NCI-H2029 treated with DMSO at 0.1 percent for 48 hours (cell line): ENCODE results near the gene SRRM3.
"Not testable (repeated sequence)": the region's sequence is repeated elsewhere in the genome, so short reads cannot be mapped to it uniquely, and the experiment has no call there.

Source experiments
- DNase-seq: peaks from one replicate; lab custom pipeline; 2025; lab: John Stamatoyannopoulos, UW

Gene SRRM3

GRCh38 chr7:76231071-76231470 lies 29.4 kb downstream of the SRRM3 start:
- DNase-seq: no peak

GRCh38 chr7:76231583-76231982 lies 29.9 kb downstream of the SRRM3 start:
- DNase-seq: no peak

DNA sequence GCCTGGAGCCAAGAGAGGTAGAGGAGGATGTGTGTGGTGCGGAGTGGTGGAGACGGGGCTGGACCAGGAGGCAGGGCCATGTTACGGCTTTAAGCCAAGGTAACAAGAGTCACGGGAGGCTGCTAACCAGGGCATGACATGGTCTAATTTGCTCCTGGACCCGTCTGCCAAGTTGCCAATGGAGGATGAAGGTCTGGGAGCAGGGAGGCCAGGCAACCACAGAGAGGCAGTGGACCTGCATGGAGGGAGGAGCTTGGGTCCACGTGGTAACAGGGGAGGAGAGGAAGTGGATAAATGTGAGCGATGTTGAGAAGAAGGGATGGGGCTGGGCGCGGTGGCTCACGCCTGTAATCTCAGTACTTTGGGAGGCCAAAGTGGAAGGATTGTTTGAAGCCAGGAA lies 31.0 kb downstream of the SRRM3 start:
- no peak for DNase-seq

DNA sequence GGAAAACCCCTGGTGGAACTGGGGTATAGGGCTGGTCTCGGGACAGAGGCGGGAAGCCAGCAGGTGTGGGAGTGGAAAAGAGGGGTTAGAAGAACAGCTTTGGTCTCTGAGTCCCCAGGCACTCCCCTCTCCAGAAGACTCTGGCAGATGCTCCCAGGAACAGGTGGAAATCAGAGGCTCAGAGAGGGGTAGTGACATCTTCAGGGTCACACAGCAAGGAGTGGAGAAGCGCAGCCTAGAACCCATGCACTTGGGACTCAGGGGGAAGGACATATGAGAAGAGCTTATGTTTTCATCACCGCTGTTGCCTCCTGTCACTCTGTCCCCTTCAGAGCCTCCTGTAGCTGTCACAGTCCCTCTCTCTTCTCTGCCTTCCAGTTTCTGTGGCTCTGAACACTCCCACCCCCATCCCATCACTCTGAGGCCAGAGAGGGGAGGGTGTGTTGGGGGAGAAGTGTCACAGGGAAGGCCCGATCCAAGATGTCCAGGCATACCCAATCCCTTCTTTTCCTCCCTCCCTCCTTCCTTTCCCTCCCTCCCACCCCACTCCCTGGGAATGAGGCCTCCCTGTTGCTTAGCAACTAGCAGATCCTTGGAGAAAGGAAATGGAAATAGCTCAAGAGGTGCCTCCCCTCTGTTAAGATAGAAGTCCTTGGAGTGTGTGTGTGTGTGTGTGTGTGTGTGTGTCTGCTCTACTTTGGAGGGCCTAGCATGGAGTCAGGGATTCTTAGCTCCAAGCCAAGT lies 32.0 kb downstream of the SRRM3 start:
- no peak for DNase-seq

DNA sequence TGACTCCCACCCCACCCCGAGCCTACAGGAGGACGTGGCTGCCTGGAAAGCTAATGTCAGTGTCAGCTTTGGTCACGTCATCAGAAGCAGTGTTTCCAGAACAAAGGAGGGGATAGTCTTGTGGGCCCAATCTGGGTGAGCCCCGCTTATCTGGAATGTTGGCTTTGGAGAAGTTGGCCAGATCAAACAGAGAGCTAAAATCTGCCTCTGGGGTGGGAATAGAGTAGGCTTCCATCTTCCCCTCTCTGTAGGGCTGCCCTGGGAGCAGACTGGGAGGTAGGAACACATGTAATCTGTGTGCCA lies 32.5 kb downstream of the SRRM3 start:
- DNase-seq: no peak

GRCh38 chr7:76234931-76235441 lies 33.3 kb downstream of the SRRM3 start:
- DNase-seq: no peak

GRCh38 chr7:76236224-76236623 lies 34.5 kb downstream of the SRRM3 start:
- DNase-seq: no peak

- DNase-seq: no peak
Observed at GRCh38 chr7:76238326-76238725, 36.6 kb downstream of the SRRM3 start.

DNA sequence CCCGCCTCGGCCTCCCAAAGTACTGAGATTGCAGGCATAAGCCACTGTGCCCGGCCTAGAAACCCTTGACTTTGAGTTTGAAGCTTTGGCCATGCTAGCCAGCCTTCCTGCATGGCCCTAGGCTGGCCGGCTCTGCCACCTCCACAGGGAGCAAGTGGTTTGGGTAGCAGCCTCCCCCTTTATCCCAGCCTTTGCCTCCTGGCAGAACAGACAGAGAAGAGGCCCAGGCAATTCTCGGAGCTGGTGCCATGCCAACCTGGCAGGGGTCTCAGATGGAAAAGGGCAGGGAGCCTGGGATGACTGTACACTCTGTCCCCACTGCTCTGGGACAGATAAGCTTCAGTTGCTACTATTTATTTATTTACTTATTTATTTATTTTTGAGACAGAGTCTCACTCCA lies 39.4 kb downstream of the SRRM3 start:
- no peak for DNase-seq

- not testable (repeated sequence) for DNase-seq
Observed at GRCh38 chr7:76242517-76243063, 40.9 kb downstream of the SRRM3 start.

- DNase-seq: no peak
Observed at GRCh38 chr7:76244781-76245391, 43.2 kb downstream of the SRRM3 start.

- no peak for DNase-seq
Observed at GRCh38 chr7:76246804-76247389, 45.2 kb downstream of the SRRM3 start.

DNA sequence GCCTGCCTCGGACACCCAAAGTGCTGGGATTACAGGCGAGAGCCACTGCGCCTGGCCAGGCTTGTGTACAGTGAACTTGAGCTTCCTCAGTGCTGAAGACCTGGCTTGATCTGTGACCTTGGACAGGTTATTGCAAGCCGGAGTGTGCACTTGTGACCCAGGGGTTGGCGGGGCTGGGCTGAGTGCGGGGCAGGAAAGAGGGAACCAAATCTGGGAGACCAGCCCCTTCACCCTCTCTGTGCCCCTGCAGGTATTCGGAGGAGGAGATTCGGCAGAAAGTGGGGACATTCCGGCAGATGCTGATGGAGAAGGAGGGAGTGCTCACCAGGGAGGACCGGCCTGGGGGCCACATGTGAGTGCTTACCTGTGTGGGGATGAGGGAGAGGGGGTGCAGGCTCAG lies 46.2 kb downstream of the SRRM3 start:
- no peak for DNase-seq

- no peak for DNase-seq
Observed at GRCh38 chr7:76252021-76252420, 50.3 kb downstream of the SRRM3 start.

GRCh38 chr7:76254781-76255180 lies 53.1 kb downstream of the SRRM3 start:
- no peak for DNase-seq

GRCh38 chr7:76257973-76258372 lies 56.3 kb downstream of the SRRM3 start:
- no peak for DNase-seq

DNA sequence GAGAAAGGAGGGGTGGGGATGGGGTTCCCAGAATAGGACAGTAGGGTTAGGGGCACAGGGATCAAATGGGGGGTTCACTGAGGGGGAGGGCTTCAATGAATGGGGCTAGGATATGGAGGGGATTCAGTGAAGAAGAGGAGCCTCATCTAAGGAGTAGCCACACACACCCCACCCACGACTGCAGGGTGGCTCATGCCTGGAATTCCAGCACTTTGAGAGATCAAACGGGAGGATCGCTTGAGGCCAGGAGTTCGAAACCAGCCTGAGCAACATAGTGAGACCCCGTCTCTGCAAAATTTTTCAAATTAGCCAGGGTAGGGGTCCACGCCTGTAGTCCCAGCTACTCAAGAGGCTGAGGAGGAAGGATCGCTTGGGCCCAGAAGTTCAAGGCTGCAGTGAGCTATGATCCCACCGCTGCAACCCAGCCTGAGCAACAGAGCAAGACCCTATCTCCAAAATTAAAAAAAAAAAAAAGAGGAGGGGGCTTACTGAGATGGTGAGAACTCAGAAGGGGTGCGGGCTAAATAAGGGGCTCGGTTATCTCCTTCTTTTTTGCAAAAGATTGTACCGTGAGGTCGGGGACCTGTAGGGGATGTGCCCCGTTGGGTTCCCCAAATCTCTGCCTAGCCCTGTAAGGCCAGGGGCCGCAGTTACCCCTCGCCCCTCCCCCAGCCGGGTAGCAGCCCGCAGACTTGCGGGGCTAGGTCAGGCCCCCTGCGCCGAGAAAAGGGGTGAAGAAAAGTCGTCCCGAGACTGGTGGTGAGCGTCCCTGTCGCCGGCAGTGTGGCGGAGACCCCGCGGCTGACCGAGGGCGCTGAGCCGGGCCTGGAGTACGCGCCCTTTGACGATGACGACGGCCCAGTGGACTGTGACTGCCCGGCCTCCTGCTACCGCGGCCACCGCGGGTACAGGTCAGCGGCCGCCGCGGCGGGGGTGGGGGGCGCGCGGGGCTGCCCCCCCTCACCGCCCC lies 57.7 kb downstream of the SRRM3 start:
- DNase-seq: no peak

DNA sequence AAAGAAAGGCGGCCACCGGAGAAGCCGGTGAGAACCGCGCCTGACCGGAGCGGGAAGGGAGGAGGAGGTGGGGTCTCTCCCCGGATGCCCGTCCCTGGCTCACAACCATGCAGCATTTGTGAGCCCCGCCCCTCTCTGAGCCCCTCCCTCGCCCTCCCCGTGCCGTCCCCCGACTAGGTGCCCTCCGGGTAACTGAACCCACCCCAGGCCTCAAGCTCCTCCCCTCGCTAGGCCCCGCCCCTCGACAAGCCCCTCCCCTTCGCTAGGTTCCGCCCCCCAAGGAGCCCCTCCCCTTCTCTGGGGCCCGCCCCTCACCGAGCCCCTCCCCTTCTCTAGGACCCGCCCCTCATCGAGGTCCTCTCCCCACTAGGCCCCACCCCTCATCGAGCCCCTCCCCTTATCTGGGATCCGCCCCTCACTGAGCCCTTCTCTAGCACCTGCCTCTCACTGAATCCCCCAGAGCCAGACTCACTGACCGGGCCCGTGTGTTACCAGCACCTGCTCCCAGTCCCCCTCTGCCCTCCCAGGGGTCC lies 58.5 kb downstream of the SRRM3 start:
- no peak for DNase-seq

- no peak for DNase-seq
Observed at GRCh38 chr7:76261329-76261728, 59.6 kb downstream of the SRRM3 start.

- no peak for DNase-seq
Observed at GRCh38 chr7:76261931-76262330, 60.2 kb downstream of the SRRM3 start.

DNA sequence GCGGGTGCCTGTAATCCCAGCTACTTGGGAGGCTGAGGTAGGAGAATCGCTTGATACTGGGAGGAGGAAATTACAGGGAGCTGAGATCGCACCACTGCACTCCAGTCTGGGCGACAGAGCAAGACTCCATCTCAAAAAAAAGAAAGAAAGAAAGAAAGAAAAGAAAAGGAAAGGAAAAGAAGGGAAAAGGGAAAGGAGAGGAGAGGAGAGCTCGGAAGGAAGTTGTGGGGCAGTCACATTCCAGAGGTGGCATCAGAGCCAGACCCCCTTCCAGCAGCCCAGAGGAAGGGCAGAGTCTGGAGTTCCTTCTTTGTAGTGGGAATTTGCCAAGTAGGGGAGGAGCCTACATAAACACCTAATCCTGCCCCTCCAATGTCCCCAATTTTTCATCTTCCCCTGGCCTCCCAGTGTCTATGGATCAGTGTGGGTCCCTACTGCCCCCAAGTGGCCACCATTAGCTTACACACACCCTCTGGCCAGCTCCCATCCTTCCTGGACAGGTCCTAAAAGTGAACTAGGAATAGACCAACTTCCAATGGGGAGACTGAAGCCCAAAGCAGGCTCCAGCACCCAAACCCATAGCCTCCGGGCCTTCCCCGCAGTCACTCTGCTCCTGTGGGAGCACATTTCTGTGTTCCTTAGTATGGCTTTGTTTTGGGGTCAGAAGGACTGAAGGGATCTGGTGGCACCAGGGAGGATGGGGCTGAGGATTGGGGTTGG lies 61.1 kb downstream of the SRRM3 start:
- DNase-seq: no peak
